Stimulated activated CD8-positive, alpha-beta memory T cell treated with anti-CD3 and anti-CD28 coated beads, Interleukin-7, amount 100 ng/mL, for 4 hours (primary cell): ENCODE data around the gene LYSMD2.
A peak's percentile ranks its signal among the peaks of the same experiment; 100 is the strongest.

ENCODE experiments used
- DNase-seq, 2 donors: peaks; one replicate each; pipeline ENCODE4 v3.0.0-alpha.2; 2020; ENCODE audit warnings: low read depth in 2 of 2

LYSMD2 gene

GRCh38 chr15:51720201-51720995 lies 17.1 kb downstream of the LYSMD2 start:
- DNase-seq = no peak

- DNase-seq = no peak
Measured at GRCh38 chr15:51718746-51719145, 18.7 kb downstream of the LYSMD2 start.

DNA sequence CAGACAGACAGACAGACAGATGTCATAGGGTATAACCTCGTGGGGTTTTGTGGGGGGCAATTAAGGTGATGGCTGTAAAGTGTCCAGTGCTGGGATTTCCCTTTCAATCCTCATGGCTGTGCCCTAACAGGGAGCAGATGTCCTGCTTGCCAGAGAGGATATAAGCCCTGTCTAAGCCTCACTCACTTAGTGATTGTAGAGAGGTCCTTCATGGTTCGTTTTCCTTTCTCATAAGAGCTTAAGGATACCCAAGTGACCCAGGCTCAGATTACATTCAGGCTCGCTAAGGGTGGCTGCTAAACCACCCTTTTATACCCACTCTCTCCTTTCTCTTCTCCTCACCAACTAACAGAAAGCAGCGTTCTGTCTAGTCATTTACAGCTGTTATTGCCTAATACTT lies 19.2 kb downstream of the LYSMD2 start:
- DNase-seq = no peak

DNA sequence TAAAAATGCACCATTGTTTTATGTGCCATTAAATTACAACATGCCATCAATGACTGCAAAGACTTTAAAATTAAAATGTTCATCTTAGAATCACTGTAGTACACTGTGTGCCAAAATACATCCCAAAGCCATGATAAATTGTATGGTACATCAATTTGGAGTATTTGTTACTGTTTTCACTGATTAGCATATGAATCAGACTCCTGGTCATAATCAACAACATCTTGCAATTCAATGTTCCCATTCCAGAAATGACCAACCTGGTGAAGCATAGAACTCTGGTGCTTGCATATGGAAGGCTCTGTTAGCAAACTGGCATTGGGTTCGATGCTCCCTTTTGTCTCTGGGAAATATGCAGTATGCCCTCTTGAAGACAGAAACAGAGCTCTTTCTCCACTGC lies 22.5 kb downstream of the LYSMD2 start:
- no peak for DNase-seq

- no peak for DNase-seq
Measured at GRCh38 chr15:51714162-51714561, 23.3 kb downstream of the LYSMD2 start.

DNA sequence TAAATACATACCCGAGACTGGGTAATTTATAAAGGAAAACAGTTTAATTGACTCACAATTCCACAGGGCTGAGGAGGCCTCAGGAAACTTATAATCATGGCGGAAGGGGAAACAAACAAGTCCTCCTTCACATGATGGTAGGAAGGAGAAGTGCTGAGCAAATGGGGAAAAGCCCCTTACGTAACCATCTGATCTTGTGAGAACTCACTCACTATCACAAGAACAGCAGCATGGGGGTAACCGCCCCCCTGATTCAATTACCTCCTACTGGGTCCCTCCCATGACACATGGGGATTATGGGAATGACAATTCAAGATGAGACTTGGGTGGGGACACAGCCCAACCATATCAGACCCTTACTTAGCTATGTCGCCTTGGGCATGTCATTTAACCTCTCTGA lies 28.4 kb downstream of the LYSMD2 start:
- DNase-seq = no peak

DNA sequence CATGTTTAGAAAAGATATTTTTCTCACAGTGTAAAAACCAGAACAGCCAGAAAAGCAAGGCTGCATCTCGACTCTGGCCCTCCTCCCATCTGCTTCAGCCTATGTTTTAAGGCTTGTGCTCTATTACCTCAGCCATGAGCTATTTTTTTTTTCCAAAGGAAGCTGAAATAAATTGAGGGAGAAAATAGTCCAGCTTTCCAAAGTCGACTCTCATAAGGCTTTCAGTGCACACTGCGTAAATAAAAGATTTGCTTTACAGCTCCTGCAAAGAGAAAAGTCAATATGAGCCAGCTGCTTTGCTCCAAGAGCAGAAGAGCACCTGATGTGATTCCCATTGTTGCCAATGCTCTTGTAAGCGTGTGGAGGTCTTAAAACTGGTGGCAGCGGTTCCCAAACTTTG lies 29.4 kb downstream of the LYSMD2 start:
- DNase-seq = no peak

- DNase-seq = no peak
Measured at GRCh38 chr15:51706926-51707608, 30.4 kb downstream of the LYSMD2 start.

- no peak for DNase-seq
Measured at GRCh38 chr15:51706291-51706690, 31.2 kb downstream of the LYSMD2 start.

GRCh38 chr15:51702710-51703109 lies 34.7 kb downstream of the LYSMD2 start:
- no peak for DNase-seq

DNA sequence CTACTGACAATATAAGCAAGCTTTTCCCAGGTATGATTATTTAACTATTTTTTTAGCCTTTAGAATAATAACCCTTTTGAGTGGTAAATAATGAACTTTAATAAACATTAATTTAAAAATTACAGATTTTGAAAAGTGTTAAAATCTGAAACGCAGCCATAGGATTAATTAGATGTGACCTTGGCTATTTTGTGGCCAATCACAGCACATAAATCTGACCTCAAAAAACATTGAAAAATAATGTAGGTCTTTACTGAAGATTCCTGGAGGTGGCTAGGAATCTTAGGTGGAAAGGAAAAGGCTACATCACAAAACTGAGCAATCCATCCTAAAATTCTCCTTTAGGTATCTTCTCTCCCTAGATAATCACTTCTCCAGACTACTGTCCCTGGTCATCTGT lies 38.1 kb downstream of the LYSMD2 start:
- DNase-seq = no peak

- no peak for DNase-seq
Measured at GRCh38 chr15:51697163-51697562, 40.3 kb downstream of the LYSMD2 start.

DNA sequence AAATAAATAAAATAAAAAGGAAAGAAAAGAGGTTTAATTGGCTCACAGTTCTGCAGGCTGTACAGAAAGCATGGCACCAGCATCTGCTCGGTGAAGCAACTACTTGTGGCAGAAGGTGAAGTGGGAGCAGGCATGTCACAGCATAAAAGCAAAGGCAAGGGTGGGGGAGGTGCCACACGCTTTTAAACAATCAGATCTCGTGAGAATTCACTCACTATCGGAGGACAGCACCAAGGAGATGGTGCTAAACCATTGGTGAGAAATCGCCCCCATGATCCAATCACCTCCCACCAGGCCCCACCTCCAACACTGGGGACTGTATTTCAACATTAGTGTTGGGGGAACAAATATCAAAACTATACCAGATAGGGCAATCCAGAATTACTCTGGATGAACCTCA lies 40.9 kb downstream of the LYSMD2 start:
- DNase-seq = no peak

- no peak for DNase-seq
Measured at GRCh38 chr15:51692154-51692553, 45.3 kb downstream of the LYSMD2 start.

DNA sequence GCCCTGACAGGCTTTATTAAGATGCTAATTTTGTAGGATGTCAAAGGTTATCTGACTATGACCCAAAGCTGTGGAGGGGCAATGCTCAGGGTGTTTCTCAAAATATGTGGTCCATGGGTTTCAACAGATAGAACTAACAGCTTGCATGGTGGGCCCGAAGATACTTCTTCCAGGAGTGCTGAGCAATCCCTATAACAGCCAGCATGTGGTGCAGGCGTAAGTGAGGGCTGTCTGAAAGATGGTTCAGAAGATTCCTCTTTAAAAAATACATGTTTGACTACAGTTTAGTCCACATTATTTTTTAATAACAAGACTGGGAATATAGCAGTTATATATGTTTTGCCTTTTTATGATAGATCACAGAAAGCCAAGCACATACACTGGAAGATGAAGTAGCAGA lies 48.6 kb downstream of the LYSMD2 start:
- no peak for DNase-seq

GRCh38 chr15:51687565-51687964 lies 49.9 kb downstream of the LYSMD2 start:
- no peak for DNase-seq

DNA sequence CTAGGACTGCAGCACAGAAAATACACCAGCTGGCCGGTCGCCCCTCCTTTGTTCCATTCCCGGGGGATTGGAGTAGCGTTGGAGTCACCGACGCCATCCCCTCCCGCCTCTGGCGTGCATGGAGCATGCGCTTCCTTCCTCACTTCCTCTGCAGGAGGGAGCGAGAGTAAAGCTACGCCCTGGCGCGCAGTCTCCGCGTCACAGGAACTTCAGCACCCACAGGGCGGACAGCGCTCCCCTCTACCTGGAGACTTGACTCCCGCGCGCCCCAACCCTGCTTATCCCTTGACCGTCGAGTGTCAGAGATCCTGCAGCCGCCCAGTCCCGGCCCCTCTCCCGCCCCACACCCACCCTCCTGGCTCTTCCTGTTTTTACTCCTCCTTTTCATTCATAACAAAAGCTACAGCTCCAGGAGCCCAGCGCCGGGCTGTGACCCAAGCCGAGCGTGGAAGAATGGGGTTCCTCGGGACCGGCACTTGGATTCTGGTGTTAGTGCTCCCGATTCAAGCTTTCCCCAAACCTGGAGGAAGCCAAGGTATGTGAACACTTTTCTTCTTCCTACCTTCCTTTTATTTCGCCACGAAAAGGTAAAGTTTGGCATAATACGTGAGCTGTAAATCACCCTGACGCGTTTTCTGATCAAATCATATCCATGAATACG lies 56.0 kb downstream of the LYSMD2 start, which contains the start of gene SCG3:
Gene SCG3 (plus strand): TSS at position 201 of the 661 bp plus-strand sequence. CDS start 253 bp downstream, at position 454.
- peak in 1 of 2 donors; percentile 16 for DNase-seq

DNA sequence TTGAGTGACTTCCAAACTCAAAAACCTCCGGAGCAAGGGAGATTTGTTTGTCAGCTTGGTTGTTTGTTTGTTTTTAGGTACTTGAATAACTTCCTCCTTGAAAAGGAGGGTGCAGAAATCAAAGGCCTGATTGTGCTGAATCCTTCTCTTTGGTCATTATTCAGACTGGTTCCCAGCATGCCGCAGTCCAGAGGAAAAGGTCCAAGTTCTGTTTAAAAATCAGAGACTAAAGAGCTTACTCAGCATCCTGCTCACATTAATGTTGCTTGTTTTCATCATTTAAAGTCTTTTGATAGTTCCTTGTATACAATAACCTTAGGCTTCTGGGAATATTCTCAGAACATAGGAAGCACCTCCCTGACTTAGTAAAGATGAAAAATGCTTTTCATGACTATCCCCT lies 57.1 kb downstream of the LYSMD2 start:
- DNase-seq = no peak

GRCh38 chr15:51678096-51678495 lies 59.4 kb downstream of the LYSMD2 start:
- no peak for DNase-seq

DNA sequence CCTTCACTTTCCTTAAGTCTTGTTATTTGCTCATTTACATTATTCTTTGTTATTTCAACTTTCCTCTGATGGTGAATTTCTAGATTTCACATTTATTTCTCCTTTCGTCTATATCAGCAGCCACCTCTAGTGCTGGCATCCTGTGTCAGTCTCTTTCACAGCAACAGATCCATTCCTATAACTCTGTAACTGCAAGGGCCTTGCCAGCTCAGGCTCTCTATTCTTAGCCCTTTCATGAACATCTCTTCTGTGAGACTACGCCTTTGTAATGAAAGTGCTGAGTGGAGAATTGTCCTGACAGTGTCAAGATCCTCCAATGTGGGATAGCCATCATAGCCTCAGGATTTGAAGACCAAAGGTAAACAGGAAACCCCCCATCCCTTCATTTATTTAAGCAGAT lies 60.0 kb downstream of the LYSMD2 start:
- no peak for DNase-seq

DNA sequence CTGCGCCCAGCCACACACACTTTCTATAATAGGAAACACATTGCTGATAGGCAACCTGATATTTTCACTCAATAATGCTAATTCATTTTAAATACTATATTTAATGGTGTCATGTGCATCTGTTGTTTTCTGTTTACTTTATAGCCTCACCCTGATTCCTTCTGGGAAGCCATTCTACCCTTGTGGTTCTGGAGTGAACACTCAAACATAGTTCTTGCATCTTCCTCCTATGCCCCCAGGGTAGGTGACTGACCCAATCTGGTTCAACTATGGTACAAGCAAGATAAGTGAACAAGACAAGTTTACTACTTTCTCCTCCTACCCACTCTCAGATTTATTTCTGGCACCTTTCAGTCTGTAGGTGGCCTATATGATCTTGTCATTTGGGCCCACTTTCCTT lies 60.4 kb downstream of the LYSMD2 start:
- DNase-seq = no peak

DNA sequence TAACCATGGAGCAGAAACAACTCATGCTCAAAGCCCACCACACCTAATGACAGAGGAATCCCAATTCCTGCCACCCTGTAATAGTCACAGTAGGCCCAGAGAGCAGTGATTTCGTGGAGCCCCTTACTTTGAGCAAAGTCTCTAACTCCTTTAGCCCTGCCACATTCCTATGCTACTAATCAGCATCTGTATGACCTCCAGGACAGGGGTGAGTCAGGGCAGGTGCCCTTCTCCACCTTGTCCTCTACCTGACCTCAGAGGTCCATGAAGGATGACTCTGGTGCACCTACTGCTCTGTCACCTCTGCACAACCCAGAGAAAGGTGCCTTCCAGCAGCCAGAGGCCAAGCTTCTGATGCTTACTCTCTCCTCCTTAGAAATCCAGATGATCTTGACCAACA lies 62.2 kb downstream of the LYSMD2 start:
- DNase-seq = no peak
